ENCODE measurements around the gene ZNF497.
"Not testable (repeated sequence)": the region's sequence is repeated elsewhere in the genome, so short reads cannot be mapped to it uniquely, and the experiment has no call there.

ZNF497 gene

DNA sequence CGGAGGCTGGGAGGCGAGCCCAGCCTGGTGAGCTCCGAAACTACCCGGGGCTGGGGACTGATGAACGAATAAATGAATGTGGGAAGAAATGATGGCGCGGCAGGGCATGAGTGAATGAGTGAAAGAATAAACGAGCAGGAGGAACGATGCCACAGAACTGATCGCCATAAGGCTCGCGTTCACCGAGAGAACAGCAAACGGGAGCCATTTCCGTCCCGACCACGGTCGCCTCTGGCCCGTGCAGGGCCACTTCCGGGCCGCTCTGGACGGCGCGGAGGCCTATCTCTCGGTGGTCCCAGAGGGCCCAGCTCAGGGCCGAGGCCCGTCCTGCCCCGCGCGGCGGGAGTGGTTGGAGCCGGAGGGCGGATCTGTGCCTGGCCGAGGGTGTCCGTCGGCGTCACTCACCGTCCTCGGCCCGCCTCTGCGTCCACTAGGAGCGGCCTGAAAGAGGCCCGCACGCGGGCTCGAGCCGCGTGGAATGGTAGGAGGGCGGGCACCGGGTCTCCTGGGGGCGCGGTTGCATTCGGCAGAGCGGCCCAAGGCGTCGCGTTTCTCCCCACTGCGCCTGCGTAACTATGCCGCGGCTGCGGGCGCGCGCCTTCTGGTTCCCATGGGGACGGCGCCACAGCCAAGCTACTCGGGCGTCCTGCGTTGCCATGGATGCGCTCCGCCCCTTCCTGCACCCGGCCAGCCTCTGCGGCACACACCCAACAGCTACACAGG, at the start of gene ZNF497:
Gene ZNF497 (minus strand): TSS at position 480 of the 723 bp plus-strand sequence. CDS start 5,116 bp downstream, outside the sequence.
- peak; percentile 98 for DNase-seq

DNA sequence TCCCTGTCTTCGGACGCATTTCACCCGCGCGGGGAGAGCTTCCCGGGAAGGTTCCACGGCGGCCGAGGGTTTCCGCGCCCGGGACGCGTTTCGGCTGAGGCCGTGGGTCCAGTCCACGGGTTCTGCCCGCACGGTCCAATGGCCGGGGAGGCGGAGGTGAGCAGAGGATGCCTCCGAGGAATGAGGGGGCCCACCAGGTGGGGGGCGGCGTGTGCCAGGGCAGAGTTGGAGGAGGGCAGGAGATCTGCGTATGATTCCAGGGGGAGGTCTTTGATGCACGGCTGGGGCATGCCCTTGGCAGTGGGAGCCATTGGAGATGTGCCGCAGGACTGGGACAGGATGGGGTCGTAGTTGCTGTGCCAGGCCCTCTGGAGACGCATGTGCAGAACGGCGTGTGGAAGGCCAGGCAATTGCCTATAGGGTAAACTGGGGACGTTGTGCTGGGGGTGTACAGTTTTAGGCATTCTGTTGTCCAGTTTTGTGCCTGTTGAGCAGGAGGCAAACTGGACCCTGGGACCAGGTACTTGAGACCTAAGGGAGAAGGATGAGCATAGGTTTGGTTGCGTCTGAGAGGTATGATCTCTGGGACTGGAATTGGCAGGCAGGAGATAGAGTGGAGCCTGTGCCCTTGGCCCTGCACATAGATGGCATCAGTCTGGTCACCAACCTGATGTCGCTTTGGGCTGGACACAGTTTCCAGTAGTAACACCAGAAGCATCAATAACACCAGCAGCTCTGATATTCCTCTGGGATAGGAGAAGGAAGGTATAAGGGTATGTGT, 46.6 kb upstream of the ZNF497 start:
- DNase-seq = peak; percentile 5

DNA sequence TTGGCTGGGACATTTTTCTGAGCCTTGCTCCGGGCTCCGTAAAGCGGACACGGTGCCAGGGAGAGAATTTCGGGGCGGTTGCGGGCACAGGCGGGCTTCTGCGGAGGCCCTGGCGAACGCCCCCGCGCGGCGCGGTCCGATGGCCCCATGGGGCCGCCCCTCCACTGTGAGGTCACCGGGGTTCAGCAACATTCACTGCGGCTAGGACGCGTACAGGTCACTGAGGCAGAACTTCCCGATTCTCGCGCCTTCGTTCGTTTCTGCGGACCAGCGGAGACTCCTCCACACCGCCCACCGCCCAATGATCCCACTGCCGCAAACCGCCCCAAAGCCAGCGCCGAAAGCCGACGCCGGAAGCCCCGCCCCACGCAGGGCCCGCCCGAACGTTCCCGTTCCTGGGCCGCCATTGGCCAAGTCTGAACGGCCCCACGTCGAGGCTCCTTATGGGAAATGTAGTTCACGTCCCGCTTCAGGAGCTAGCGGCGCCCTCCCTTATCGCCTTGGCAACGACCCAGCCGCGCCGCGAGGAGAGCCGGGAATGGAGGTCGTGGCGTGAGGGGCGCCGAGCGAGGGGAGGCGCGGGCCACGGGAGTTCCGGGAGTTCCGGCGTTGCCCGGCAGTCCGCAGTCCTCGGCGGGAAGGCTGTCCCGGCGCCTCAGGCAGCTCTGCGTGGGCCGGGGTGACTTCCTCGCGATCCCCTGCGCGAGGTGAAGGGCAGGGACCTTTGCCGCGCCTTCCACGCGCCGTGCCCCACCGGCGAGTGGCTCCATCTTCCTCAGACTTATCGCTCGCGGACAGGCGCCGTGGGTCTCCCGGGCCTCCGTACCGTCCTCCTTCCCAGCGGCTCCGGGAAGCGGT, 45.8 kb upstream of the ZNF497 start, which contains the start of gene ZNF584:
Gene ZNF584 (plus strand): TSS at position 498 of the 858 bp plus-strand sequence. CDS start 499 bp downstream, outside the sequence.
- peak; percentile 97 for DNase-seq

DNA sequence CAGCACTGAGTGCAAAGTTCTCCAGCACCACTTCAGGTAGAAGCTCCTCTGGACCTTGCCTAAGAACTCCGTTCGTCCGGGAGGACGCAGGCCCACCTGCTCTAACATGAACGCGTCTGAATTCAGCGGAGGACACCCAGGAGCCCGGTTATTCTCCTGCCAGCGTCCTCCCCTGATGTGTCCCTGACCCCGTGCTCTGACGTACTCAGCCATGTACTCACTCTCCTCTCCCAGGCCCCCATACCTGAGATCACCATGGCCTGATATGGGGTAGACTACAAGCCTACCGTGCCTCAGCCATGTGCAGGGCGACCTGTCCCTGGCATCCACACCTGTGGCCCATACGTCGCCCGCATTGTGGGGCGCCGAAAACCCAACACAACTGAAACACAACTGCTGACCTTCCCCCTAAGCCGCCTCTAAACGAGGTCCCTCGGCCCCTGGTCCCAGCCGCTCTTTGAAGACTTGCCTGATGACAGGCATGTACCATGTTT, 45.2 kb upstream of the ZNF497 start:
- no peak for DNase-seq

DNA sequence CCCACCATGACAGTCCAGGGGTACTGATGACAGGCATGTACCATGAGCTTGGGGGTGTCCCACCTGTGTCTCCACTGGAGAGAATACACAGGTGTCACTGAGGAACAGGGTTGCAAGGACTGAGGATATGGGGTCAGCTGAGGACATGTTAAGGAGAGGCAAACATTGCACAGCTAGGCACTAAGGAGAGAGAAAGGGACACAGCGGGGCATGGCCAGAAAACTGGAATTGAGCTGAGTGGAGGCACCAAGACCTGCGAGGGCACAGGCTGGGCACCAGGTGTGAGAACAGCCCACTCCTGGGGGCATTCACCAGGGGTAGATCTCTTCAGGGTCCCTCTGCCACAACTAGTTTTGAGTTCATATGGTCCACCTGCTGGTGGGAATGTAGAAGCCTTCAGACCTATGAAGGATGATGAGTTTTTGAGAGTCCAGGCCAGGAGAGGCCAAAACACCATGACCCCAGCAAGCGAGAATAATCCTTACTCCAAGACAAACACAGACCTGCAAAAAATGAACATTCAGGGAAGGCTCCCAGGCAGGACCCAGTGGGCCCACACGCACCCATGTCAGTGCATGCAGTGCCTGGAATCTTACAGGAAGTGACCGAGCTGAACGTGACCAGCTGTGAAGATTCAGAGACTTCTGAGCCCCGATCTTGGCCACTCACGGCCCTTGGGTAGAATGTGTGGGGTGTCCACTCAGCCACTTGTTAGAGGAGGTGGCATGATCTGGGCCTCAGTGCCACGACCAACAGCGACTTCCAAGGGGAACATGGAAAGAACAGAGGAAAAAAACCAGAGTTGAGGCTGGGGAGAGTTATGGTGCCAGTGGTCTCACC, 44.5 kb upstream of the ZNF497 start:
- DNase-seq = no peak

DNA sequence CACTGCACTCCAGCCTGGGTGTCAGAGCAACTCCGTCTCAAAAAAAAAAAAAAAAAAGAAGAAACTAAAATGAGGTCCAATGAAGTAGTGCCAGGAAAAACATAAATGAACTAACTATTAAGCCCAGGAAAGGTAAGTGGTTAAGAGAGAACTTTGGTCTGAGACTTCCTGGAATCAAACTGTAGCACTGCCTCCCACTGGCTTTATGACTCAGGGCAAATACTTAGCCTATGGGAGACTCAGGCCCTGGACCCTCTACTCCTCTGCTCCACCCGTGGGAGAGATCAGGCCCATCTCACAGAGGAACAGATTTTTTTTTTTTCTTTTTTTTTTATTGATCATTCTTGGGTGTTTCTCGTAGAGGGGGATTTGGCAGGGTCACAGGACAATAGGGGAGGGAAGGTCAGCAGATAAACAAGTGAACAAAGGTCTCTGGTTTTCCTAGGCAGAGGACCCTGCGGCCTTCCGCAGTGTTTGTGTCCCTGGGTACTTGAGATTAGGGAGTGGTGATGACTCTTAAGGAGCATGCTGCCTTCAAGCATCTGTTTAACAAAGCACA, 41.4 kb upstream of the ZNF497 start:
- DNase-seq = not testable (repeated sequence)

DNA sequence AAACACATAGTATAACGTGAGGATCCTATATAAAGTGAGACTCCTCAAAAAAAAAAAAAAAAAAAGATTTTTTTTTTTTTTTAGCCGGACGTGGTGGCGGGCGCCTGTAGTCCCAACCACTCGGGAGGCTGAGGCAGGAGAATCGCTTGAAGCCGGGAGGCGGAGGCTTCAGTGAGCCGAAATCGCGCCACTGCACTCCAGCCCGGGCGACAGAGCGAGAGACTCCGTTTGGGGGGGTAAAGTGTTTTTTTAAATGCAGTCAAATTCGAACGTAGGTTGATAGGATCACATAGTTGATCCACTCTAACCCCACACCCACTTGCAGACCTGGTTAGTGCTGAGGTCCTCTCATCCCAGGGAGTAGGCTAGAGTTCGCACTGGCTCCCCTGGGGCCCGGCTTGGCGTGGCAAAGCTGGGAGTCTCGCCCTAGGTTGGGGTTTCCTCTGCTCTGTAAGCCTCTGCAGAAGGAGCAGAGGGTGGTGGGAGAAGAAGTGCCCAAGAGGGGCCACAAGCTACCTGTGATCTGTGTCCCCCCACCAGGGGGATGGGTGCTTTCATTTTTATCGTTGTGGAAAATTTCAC, 39.4 kb upstream of the ZNF497 start:
- DNase-seq = no peak

DNA sequence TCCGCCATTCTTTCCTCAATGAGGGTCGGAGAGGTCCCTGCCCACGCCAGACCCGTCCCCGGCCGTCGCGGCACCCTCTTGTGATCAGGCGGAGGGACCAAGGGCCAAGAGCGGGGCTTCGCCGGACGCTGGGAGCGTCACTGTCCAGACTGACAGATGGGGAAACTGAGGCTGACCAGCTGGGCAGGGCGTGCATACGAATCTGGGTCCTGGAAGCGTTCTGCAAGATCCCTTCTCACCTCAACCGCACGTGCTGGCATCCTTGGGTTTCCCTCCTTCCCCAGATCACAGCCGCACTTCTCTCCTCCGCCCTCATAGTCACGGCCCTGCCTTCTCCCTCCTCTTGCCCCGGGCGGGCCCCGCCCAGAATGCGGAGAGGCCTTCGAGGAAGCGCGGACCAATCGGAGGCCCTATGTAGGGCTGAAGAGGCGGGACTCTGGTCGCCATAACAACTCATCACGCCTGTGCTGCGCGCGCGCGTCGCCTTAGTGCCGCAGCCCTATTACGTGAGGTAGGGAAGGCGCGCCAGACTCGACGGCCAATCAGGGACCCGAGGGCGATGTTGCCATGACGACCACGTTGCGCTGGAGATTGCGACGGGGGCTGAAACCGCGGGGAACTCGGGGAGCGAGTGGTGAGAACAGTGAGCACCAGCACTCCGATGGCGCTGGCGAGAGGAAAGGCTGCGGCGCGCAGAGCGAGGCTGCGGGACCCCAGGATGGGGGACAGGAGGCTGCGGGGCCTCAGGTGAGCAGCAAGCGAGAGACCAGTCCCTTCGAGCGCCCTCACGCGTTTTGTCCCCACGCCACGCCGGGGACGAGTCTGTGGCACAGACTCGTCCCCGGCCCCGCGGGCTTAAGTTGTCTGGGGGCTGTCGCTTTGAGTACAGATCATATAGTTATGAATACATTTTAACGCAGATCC, 38.6 kb upstream of the ZNF497 start:
- DNase-seq = peak; percentile 99

DNA sequence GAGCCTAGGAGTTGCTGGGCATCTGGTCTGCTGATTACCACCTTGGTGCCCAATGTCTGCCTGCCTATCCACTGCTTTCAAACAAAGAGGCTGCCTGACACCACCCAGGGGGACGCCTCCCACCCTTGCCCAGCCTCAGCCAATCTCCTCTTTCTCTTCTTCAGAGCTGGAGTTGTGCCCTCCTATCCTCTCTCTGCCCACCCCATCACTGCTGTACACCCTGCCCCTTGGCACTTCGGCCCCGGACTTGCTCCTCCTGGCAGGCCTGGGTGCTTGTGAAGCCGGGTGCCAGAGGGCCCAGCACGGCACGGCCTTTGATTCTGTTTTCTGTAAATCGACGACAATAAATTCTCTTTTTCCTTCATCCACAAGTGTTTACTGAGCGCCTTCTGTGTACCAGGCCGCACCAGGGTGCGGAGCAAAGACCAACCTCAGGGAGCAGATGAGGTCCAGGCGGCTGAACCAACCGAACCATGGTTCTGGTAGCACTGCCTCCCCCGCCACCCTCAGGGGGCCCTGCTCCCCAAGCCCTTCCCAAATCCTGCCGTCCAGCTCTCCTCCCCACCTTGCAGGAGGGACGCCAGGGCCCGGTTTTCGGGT, 37.9 kb upstream of the ZNF497 start:
- peak; percentile 19 for DNase-seq

DNA sequence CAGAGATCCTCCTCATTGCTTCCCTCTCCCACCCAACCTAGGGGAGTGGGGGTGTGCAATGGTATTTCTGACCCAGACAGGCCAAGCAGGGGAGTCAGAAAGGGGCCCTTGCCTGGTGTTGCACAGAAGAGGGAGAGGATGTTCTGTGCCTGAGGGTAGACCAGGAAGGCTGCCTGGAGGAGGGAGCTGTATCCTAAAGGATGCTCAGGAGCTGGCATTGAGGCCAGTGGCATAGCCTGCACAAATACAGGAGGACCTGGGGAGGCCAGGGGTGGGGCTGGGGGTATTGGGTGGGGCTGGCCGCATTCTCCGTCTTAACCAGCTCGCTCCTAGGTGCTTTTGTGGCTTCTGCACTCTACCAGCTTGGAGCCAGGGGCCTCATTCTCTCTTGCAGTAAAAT, 37.4 kb upstream of the ZNF497 start:
- DNase-seq = no peak

DNA sequence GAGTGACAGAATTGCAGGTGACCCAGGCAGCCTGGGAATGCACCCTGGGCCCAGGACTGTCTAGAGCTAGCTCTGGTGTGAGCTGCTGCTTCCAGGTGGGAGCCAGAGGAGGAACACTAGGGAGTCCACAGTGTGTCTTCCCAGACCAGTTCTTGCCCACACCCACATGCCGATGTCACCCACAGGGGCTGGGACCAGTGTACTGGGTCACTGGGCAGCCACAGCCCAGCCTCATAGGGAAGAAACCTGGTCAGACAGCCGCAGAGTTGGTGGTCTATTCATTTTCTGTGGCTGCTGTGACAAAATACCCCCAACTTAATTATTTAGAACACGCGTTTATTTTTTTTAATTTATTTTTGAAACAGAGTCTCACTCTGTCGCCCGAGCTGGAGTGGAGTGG, 36.0 kb upstream of the ZNF497 start:
- DNase-seq = no peak

DNA sequence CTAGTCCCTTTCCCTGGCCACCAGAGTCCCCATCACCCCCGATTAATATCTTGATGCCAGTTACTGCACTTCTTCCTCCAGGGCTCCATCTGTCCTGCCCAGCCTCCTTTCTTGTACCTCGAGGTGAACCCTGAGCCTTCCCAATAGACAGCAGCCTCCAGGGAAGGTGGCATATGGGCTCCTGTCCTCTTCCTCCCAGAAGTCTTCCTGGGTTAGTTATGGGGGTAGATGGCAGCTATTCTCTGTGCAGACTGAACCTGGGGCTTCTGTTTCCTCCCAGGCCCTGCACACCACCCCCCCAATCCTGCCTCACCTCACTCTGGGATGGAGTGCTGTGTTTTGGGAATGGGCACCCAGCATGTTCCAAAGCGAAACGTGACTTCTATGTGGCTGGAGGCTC, 35.5 kb upstream of the ZNF497 start:
- DNase-seq = no peak

DNA sequence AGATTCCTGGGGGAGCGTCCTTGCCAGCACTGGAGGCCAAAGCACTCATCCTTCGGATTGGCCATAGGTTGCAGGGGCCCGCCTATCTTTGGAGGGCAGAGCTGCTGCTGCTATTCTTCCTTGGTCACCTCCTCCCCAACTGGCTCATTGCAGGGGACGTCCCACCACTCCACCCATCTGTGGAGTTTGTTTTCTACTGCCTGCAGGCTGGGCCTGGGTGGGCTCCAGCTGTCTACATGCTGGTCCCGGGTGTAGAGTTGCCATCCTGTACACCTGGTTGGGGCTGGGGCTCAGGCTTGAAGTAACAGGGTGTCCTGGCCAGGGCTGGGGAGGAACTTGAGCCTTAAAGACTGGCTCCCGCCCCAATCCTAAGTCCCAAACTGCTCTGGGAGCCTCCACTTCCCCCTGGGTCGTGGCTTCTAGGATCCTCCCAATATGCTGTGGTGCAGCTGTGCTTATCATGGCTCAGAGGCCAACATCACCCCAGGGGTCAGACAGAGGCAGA, 35.0 kb upstream of the ZNF497 start:
- DNase-seq = no peak

DNA sequence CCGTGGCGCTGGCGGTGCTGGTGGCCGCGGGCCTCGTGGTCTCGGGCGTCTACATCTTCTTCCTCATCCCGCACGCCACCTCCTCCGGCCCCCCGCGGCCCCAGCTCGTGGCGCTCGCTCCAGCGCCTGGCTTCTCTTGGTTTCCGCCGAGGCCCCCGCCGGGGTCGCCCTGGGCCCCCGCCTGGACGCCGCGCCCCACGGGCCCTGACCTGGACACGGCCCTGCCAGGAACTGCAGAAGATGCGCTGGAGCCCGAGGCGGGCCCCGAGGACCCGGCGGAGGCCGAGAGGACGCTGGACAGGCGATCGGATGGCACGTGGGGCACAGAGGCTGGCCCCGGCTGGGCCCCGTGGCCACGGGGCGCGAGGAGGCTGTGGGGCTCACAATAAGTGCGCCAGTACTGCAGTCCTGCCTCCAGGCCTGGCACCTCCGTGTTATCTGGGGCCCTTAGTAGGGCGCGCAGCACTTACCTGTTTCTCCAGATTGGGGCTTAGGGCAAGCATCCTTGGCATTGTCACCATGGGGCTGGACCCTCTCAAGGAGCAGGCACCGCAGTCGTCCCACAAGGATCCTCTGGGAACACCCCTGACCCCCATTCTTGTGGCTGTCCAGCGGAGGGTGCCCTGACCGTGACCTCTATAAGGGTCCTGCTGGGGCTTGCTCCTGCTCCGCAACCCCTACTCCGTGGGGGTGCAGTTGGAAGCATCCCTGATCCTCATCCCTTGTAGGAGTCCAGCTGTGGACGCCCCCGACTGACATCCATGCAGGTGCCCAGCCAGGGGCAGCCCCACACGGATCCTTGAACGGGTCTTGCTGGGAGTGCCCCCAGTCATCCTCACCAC, 34.4 kb upstream of the ZNF497 start:
- no peak for DNase-seq

DNA sequence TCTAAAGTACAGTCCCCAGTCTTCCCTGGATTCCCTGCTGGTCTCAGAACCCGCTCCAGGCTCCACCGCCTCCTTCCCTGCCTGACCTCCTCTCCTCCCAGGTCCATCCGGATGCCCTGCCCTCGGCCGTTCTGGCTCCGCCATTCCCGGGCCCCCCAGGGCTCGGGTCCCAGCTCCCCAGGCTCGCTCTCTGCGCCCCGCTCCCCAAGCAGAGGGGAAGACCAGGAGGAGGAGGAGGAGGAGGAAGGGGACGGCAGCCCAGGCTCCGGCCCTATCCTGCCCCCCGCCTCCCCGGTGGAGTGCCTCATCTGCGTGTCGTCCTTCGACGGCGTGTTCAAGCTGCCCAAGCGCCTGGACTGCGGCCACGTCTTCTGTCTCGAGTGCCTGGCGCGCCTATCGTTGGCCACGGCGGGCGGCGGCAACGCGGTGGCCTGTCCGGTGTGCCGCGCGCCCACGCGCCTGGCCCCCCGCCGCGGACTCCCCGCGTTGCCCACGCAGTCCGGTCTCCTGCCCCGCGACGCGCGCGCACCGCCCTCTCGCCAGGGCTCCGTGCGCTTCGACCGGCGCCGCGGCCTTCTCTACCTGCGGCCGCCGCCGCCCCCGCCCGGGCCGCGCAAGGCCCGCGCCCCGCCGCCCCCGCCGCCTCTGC, 33.6 kb upstream of the ZNF497 start:
- no peak for DNase-seq

DNA sequence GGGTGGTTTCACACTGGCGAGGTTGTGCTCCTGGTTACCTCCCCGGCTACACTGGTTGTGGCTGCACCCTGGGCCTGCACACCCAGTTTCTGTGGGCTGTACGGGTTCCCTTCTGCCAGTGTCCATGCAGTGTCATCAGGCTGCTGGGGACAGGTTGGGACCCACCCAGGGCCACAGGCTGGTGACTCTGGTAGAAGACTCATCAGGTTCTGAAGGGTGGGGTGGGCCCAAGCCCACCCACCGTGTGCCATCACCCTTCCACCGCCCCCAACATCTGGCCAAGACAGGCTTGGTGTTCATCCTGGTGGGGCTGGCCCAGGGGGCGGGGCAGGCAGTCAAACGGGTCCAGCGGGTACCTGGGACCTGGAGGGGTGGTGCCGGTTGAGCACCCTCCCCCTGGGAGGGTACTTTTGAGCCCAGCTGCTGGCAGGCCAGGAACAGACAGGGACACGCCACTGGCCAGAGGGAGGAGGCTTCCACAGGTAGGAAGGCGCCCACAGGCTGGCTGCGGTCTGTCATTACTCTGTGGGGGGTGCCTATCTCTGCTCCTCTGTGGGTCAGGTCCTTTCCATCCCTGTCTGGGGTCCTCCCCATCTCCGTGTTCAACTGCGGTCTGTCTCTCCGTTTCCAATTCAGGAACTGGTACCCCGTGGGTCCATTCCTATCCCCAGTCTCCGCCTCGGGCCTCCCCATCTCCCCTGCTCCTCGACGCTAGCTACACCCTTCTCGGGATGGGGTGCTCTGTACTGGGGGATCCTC, 32.8 kb upstream of the ZNF497 start, which contains the start of gene RNF225:
Gene RNF225 (plus strand): TSS at position 437 of the 759 bp plus-strand sequence. CDS start 434 bp downstream, outside the sequence.
- no peak for DNase-seq

DNA sequence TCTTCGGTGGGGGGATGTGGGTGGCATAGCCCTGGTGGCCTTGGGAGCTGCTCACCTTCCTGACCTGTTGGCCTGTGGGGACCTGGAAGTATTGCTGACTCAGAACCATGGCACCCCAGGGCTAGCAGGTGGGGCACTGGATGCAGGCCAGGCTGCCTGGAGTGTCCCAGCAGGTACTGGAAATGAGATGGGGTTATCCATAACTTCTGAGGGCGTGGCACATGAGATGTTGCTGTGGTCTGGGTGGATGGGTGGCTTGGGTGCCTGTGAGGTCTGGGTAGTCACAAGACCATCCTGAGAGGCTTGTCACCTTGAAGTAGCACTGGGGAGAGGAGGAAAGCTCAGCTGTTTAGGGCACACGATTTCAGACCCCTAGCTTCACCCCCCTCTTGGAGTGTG, 32.3 kb upstream of the ZNF497 start:
- DNase-seq = no peak
